ENCODE measurements around the gene FBN2.
"Not testable (repeated sequence)": the region's sequence is repeated elsewhere in the genome, so short reads cannot be mapped to it uniquely, and the experiment has no call there.

Gene FBN2

DNA sequence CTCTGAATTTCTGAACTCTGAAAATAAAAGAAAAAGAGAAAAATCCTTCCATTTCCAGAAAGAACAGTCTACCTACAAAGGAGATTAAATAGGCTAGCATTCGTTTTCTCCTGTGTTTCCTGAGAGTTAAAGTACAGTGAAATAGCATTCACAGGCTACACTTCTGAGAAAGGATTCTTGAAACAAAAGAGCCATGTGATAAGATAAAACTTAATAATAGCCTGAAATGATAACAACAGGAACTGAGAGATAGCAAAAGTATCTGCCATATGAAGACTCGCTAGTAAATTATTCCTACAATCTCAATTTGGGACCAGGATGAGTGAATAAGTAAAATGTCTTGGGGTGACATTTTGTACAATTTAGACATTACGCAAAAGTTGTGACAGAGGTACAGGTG lies 62.4 kb downstream of the FBN2 start:
- no peak for DNase-seq

DNA sequence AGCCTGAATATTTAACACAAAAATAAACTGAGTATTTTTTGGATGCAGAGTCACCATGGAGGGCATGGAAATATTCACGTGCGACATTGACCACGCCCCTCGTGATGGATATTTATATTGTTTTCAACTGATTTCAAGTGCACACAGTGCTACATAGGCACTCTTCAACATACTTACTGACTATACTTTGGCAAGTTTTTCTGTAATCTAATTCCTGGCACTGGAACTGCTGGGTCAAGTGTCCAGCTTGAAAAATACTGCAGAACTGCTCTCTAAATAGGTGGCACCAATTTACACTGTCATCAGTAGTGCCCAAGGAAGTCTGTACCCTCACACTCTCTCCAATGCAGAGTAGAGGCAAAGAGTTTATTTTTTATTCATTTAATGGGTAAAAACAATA lies 65.1 kb downstream of the FBN2 start:
- no peak for DNase-seq

DNA sequence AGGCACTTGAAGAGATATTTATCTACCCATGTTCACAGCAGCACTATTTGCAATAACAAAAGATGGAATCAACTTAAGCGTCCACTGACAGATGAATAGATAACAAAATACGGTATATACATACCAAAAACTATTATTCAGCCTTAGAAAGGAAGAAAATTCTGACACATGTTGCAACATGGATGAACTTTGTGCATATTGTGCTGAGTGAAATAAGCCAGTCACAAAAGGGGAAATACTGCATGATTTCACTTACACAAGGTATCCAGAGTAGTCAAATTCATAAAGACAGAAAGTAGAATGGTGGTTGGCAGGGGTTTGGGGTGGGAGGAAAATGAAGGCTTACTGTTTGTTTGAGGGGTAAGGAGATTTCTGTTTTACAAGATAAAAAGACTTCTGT lies 66.0 kb downstream of the FBN2 start:
- DNase-seq, result no peak

DNA sequence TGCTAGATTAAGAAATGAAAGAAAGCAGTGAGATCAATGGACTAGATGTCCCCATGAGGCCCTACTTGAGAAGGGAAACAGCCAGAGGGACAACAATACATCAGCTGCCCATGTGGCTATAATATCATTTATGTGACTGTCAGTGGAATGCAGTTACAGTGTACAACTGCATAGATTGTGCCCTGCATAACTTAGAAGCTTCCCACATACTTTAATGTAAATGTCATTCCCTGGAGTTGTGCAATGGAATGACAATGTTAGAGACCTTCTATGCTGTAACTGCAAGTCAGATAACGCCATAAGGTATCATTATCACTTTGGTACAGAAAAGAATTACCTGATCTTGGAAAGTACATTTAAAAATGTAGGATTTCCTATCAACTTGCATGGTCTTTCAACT lies 67.4 kb downstream of the FBN2 start:
- DNase-seq, result no peak

DNA sequence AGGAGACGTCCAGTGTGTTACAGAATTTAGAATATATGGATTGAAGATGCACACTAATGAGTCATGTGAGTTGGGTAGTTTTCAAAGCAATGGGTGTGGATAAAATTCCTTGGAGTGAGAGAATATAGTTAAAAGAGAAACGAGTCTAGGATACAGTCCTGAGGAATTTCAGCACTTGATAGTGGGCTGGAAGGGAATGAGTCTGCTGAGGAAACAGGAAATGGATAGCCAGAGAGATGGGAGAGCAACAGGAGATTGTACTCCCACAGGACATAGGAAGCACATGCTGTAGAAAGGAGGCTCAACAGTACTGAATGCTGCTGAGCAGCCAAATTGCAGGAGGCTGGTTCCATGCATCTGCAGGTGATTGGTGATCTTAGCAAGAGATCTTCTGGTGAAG lies 68.1 kb downstream of the FBN2 start:
- no peak for DNase-seq

DNA sequence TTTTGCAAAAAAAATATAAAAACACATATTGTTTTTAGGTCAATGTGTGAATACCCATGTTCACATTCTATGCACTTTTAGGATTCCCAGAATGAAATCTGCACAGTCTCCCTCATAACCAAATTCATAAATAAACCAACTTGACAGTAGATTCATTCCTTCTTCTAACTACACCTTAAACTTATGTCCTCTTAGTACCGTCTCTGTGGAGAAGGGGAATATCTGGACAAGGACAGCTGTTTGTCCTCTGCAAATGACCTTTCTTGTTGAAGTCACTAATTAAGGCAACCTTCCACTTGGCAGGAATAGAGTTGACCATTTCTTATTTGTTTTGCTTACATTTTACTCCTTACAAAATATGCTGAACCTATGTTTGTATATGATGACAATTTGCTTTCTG lies 71.1 kb downstream of the FBN2 start:
- DNase-seq, result no peak

DNA sequence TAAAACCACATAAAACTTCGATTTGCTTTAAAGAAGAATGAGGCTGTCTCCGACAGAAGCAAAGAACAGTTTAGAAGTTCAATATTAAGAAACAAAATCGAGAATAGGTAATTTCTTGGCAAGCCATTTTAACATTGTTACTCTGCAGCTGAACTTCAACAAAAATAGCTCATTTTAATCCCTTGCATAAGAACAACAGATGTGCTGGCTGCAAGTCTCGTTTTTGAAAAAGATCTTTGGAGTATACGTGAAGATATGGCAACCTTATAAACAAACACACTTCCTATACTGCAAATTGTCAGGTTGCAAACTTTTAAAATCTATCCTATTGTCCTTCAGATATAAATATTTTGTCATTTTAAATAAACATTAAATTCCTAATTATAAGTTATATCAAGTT lies 71.5 kb downstream of the FBN2 start:
- no peak for DNase-seq

DNA sequence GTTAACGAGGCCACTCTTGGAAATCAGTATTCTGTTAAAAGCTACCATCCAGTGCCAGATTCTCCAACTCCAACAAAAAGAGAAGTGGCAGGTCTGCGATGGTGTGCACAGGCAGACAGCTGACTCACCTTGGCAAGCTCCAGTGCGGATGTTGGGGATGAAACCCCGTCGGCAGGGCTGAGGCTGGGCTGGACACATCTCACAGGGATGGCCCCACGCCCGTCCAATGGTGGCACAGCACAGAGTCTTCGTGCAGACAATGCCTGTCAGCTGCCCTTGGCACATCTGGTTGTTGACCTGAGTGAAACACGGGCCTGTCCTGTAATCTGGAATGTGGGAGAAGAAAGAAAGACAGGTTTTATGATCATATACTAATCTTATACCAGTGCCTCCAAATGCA lies 73.4 kb downstream of the FBN2 start:
- DNase-seq, result no peak

DNA sequence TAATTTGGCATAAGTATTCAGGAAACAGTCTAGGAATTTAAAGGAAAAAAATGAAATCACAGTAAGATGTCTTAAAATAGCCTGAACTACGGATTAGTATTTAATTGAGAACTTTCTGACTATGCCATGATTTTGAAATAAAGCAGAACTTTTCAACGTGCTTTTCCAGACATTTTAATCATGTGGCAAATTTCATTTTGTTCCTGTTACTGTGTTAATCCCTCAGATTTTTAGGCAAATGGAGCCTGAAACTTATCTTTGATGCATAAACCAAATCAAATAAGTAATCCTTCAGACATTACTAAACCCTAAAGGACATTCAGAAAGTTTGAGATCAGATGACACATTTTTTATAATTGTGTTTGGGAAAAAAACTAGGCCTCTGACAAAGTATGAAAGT lies 75.7 kb downstream of the FBN2 start:
- DNase-seq, result no peak

DNA sequence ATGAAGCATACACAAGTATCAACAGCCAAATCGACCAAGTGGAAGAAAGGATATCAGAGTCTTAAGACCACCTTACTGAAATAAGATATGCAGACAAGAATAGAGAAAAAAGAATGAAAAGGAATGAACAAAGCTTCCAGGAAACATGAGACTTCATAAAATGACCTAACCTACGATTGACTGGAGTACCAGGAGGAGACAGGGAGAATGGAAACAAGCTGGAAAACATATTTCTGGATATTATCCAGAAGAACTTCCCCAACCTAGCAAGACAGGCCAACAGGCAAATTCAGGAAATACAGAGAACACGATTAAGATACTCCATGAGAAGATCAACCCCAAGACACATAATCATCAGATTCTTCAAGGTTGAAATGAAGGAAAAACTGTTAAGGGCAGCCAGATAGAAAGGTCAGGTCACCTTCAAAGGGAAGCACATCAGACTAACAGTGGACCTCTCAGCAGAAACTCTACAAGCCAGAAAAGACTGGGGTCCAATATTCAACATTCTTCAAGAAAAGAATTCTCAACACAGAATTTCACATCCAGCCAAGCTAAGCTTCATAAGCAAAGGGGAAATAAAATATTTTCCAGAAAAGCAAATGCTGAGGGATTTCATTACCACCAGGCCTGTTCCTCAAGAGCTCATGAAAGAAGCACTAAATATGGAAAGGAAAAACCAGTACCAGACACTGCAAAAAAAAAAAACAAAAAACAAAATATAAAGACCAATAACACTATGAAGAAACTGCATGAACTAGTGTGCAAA lies 80.7 kb downstream of the FBN2 start:
- not testable (repeated sequence) for DNase-seq

DNA sequence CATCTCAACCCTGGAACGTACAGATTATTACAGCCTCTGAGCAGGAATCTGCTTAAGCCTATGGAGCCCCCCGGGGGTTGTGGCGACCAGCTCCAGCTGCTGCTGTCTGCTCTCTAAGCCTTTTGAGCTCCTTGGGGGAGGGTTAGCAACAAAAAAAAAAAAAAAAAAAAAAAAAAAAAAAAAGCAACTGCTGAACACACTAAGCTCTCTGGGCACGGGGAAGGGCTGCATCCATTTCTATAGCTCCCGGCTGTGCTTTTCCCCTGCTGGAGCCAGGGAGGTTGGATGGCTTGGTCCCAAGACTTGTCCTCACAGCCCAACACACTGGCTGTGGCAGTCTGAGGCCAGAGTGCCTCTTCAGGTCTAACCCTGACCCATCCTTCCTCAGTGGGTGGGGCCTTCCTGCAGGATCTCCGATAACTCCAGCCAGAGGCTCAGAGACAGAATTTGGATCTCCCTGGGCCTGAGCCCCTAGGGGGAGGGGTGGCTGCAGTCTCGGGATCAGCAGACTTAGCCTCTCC lies 82.1 kb downstream of the FBN2 start:
- DNase-seq, result no peak

DNA sequence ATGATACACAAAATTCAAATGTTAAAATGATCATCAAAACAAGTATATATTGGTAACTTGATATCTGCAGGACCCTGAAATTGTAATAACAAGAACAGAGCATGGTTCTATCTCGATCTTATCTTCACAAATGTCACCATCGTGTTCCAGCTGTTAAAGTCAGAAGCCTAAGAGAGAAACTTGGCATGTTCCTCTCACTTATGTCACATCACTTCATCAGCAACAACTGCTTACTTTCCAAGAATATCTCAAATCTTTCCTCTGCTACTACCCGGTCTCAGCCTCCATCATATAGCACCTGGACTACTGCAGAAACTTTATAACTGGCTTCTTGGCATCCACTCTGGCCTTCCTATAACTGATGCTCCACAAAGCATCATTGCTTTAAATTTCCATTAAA lies 84.9 kb downstream of the FBN2 start:
- DNase-seq, result no peak

DNA sequence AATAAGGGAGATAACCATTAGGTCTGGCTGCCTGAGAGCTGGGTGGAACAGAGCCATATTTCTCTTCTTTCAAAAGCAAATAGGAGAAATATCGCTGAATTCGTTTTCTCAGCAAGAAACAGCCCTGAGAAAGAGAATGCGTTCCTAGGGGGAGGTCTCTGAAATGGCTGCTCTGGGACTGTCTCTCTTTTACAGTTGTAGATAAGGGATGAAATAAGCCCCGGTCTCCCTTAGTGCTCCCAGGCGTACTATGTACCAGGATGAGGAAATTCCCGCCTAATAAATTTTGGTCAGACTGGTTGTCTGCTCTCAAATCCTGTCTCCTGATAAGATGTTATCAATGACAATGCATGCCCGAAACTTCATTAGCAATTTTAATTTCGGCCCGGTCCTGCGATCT lies 90.8 kb downstream of the FBN2 start:
- not testable (repeated sequence) for DNase-seq

DNA sequence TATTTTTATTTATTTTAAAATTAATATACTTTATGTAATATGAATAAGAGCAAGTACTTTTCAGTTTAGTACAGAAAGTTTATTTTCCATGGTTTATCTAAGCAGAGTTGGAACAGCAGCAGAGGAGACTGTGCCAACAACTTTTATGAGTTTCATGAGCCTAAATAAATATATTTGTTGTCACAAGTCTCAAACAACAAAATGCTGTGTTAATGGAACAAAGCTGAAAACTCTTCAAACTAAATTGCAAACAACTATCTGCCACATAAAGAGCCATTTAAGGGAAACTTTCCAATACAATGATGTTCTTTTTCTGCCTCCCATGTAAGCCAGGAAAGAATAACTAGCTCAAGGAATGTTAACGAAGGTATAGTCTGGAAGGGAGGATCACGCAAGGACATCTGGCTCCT lies 96.1 kb downstream of the FBN2 start:
- DNase-seq, result no peak

DNA sequence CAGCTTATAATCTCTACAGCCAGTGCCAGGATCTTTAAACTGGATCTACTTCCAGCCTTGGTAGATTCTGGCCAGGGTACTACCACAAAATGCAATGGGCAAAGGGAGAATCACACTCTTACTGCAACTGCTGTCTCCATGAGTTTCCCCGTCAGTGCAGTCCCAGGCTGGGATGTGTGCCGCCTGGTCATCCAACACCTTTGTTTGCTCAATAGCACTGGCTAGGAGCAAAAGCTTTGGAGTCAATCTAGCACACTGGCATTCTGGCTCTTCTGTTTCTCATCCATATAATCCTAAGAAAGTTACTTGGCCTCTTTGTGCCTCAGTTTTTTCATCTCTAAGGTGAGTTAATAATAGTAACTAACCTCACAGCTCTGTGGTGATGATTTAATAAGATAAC lies 96.9 kb downstream of the FBN2 start:
- DNase-seq, result no peak

DNA sequence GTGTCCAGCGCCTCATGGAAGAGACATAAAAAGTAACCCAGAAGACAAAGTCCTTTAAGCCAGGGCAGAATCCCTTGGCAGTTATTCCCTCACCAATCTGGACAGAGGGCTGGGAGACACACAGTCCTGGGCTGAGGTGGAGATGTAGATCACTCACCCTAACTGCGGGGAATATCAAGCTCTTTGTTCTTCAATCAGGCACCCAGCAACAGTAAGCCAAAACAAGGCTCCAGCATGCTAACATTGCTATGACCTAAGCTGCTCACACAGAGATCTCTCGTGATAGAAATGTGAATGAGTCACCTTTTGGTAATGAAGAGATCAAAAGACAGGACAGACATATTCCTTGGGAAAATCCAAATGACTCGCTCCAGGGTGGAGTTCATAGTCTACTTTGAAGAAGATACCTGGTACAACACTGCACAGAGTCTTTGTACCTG lies 101.3 kb downstream of the FBN2 start:
- no peak for DNase-seq

DNA sequence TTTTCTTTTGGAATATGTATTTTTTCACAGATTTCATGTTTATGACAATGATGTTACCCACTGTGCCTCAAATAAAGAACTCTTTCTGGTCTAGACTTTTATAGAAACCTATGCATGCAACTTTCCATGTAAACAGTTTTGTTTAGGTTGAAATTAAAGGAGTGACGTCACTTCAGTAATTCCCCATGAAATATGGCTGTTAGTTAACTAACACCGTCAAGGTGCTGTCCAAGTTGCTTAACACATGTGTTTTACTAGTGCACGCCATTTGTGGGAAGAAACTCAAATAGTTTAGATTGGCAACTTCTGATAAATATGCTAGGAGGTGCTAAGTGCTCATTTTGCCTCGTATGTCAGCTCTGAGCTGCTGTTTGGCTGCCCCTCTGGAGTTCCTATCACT lies 102.2 kb downstream of the FBN2 start:
- DNase-seq, result no peak

DNA sequence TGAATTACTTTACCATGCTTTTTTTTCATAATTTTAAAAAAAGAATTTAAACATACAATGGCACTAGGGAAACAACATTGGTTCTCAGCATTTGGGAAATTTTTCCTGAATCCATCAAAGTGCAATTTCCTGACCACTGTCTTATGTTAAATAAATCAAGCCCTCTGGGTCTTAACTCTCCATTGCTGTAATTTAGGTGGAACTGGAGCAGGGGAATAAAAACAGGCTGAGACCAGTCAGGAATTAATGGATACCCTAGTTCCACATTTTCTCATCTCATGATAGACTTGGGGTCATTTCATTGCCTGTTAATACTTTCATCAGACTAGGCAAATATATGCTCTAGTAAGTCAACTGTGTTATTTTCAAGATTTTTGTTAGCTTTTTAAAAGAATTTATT lies 103.1 kb downstream of the FBN2 start:
- no peak for DNase-seq

DNA sequence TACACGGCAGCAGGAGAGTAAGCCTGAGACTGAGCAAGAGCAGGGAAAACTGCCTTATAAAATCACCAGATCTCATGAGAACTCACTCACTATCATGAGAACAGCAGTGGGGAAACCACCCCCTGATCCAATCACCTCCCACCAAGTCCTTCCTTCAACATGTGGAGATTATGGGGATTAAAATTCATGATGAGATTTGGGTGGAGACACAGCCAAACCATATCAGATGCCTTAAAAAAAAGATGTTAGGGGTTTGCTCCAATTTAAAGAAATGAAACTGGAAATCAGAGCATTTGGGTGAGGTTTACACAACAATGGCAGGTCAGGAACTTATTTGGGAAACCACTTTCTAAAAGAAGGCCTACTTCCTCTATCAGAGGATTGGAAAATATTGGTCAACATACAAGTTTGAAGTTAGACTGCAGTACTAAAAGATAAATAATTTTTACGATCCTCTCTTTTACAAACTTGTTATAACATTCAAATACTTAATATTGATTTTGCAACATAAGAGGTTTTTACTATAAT lies 105.1 kb downstream of the FBN2 start:
- no peak for DNase-seq

DNA sequence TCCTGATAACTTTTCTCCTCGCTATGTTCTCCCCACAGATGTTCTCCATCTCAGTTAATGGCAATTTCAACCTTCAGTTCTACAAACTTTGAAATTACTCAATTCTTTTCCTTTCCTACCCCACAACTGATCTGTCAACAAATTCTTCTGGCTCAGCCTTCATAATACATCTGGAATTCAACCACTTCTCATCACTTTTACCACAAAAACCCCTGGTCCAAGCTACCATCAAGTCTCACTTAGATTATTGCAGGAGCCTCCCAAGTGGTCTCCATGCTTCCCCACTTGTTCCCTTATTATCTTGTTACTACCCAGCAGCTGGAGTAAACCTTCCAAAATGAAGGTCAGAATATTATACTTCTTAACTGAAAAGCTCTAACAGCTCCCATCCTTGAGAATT lies 110.1 kb downstream of the FBN2 start:
- no peak for DNase-seq

DNA sequence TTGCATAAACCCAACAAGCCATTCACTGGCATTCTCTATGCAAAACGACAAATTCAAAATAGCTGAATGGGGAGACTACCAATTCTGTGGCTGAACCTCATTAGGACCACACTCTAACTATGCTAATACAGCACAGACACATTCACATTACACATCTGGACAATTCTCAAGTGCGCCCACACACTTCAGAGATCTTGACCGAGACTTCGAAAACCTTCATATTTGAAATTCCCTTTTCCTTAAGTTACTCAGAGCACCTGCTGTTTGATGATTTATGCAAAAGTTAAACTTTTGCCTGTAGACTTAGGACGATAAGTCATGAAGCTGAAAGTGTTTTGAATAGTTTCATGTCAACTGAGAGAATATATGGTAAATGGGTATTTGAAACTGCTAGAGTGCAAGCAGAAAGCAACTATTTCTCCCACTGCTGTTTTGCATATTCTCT lies 111.9 kb downstream of the FBN2 start:
- no peak for DNase-seq

DNA sequence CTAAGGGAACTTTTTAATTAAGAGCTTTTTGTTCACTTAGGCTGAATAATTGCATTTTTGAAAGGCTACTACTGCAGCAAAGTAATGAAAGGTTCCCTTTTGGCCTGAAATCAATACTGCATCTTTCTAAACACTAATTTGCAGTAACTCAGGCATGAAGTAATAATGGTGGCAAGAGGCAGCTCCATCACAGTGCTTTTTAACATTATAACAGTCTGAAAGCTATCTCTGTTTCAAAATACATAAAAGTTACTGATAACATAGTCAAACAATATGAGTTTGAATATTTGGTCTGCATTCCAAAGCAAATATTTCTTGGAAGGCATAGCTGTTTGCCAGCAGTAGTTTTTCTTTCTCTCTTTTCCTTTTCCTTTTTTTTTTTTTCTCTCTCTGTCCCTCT lies 113.4 kb downstream of the FBN2 start:
- DNase-seq, result no peak

DNA sequence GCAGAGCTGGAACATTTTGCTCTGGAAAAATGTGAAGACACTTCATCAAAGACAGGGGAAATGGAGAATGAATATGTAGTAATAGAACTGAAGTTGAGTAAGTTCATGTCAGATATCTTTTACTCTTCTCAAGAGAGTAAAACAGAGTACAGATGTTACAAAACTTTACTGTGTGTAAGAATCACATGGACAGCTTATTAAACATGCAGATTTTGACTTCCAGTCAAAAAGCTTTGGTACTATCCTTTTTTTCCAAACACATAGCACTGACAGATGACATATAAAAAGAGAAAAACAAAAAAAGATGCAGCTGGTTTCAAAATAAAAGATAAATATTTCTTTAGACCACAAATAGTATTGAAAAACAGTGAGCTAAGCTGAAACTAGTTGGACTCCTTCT lies 115.4 kb downstream of the FBN2 start:
- no peak for DNase-seq

DNA sequence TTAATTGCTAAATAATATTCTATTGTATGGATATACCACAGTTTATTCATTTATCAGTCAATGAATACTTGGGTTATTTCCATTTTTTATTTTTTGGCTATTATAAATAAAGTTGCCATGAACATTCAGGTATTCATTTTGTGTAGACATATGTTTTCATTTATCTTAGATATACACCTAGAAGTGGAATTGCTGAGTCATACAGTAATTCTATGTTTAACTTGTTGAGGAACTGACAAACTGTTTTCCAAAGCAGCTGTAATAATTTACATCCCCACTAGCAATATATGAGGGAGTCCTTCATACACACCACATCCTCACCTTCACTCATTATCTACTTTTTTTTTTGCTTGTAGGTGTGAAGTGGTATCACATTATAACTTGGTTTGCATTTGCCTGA lies 123.6 kb downstream of the FBN2 start:
- no peak for DNase-seq

DNA sequence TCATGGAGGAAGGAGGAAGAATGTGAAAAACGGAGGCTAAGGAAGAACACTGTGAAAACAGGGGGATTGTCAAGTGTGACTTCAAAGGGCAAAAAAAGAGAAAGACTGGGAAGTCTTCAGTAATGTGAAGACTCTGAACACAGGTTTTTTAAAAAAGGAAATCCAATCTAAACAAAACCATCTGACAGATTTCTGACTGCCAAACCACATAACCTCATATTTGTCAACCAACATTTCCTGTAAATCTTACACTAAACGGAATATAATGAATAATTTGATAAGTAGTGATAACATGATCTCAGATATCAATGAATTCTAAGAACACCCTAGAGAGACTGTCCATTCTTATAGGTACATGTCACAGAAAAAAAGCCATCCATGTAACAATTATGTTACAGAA lies 124.7 kb downstream of the FBN2 start:
- no peak for DNase-seq
